Loucy (cell line): ENCODE data around the gene DNPEP.

Source experiments
- CTCF ChIP-seq: fragments of 200-600 bp; sonication (generic); conservative IDR thresholded peaks from 2 replicates; pipeline ENCODE4 v1.5.1; 2014; ENCODE audit warnings: mild to moderate bottlenecking, antibody characterized with exemption, low read length
- EZH2phosphoT487 ChIP-seq: fragments of 200-600 bp; IDR thresholded peaks from 2 replicates; pipeline ENCODE4 v1.6.1; 2018; ENCODE audit warnings: antibody characterized with exemption, mild to moderate bottlenecking, moderate library complexity, borderline replicate concordance

- no peak for TF ChIP-seq CTCF
- no peak for TF ChIP-seq EZH2phosphoT487
Measured at GRCh38 chr2:219417374-219417773, 29.7 kb upstream of the DNPEP start.
